Gastrocnemius medialis (tissue), 4 donors: ENCODE results near the gene NBDY.

ENCODE experiments used
- POLR2A ChIP-seq, 2 donors: fragments of 450-650 bp; IDR thresholded peaks; one replicate each; pipeline ENCODE4 v1.6.1; 2017; ENCODE audit warnings: antibody characterized with exemption in 2 of 2, mild to moderate bottlenecking in 2 of 2, moderate library complexity in 2 of 2
- TF ChIP-seq, protein P1 (sequence below), 5 experiments: fragments of 450-650 bp in 3 of 5; fragments of 200-600 bp in 2 of 5; sonication (generic) in 2 of 5; IDR thresholded peaks in 4 of 5; conservative IDR thresholded peaks in 1 of 5; 1 replicate in 4 of 5; 2 replicates in 1 of 5; pipeline ENCODE4 v1.5.1; 2016 to 2019; ENCODE audit warnings: antibody characterized with exemption in 5 of 5, mild to moderate bottlenecking in 3 of 5, moderate library complexity in 3 of 5

DNA sequence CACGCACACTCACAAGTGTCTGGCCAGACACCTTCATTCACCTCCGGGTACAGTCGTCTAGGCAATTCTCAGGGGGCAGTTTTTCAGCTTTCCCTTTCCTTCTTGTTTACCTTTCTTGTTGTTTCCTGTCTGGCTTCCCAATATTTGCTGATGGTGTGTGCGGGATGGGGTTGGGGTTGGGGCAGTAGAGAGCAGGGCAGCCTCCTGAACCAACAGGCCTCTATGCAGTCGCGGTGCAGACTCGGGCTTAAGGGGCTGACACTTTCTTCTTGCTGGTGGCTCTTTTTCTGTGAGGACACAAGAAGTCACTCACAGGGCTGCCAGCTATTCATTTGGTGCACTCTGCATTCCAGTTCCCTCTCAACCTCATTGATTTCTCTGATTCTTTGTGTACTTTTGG, 56.4 kb downstream of the NBDY start:
- TF ChIP-seq, protein P1, sequence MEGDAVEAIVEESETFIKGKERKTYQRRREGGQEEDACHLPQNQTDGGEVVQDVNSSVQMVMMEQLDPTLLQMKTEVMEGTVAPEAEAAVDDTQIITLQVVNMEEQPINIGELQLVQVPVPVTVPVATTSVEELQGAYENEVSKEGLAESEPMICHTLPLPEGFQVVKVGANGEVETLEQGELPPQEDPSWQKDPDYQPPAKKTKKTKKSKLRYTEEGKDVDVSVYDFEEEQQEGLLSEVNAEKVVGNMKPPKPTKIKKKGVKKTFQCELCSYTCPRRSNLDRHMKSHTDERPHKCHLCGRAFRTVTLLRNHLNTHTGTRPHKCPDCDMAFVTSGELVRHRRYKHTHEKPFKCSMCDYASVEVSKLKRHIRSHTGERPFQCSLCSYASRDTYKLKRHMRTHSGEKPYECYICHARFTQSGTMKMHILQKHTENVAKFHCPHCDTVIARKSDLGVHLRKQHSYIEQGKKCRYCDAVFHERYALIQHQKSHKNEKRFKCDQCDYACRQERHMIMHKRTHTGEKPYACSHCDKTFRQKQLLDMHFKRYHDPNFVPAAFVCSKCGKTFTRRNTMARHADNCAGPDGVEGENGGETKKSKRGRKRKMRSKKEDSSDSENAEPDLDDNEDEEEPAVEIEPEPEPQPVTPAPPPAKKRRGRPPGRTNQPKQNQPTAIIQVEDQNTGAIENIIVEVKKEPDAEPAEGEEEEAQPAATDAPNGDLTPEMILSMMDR (IDR thresholded peaks at IDR 0.05 in 4 of 5, conservative IDR thresholded peaks at IDR 0.05 in 1 of 5) = no peak
- no peak for TF ChIP-seq POLR2A (IDR thresholded peaks at IDR 0.05)
